ENCODE results near the gene LRRC4.

DNA sequence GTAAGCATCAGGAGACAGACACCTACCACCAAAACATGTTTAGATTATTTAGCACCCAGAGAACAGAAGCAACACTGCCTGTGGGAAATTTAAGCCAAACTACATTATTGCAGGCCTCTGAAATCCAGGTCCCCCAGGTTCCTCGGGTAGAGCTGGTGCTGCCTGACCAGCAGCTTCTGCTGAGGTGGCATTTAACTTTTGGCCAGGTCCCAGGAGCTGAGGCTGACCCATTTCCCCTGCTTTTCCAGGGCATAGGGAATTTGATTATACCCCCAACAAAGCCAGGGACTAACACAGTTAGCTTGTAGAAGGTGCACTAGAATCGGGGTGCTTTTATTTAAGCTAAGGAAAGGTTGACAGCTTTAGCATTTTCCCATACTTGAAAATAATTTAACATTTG is 4.7 kb downstream of the LRRC4 start:
- TF ChIP-seq, protein P1, sequence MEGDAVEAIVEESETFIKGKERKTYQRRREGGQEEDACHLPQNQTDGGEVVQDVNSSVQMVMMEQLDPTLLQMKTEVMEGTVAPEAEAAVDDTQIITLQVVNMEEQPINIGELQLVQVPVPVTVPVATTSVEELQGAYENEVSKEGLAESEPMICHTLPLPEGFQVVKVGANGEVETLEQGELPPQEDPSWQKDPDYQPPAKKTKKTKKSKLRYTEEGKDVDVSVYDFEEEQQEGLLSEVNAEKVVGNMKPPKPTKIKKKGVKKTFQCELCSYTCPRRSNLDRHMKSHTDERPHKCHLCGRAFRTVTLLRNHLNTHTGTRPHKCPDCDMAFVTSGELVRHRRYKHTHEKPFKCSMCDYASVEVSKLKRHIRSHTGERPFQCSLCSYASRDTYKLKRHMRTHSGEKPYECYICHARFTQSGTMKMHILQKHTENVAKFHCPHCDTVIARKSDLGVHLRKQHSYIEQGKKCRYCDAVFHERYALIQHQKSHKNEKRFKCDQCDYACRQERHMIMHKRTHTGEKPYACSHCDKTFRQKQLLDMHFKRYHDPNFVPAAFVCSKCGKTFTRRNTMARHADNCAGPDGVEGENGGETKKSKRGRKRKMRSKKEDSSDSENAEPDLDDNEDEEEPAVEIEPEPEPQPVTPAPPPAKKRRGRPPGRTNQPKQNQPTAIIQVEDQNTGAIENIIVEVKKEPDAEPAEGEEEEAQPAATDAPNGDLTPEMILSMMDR (IDR thresholded peaks at IDR 0.05): no peak
- no peak for TF ChIP-seq POLR2A (IDR thresholded peaks at IDR 0.05)
